ENCODE measurements around the gene CCDC142.

- TF ChIP-seq, protein P1, sequence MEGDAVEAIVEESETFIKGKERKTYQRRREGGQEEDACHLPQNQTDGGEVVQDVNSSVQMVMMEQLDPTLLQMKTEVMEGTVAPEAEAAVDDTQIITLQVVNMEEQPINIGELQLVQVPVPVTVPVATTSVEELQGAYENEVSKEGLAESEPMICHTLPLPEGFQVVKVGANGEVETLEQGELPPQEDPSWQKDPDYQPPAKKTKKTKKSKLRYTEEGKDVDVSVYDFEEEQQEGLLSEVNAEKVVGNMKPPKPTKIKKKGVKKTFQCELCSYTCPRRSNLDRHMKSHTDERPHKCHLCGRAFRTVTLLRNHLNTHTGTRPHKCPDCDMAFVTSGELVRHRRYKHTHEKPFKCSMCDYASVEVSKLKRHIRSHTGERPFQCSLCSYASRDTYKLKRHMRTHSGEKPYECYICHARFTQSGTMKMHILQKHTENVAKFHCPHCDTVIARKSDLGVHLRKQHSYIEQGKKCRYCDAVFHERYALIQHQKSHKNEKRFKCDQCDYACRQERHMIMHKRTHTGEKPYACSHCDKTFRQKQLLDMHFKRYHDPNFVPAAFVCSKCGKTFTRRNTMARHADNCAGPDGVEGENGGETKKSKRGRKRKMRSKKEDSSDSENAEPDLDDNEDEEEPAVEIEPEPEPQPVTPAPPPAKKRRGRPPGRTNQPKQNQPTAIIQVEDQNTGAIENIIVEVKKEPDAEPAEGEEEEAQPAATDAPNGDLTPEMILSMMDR (conservative IDR thresholded peaks at IDR 0.05), result no peak
- no peak for TF ChIP-seq EZH2 (IDR thresholded peaks at IDR 0.05; ENCODE audit: low read depth)
Observed at GRCh38 chr2:74496997-74497776, 14.4 kb upstream of the CCDC142 start.
